Right hindlimb (tissue), 1 donor: Measurements from ENCODE around the gene RNF181.
"Not testable (repeated sequence)": the region's sequence is repeated elsewhere in the genome, so short reads cannot be mapped to it uniquely, and the experiment has no call there.

Experiments
- DNase-seq: peaks from one replicate; pipeline ENCODE4 v3.0.0-alpha.2; 2018

The RNF181 gene

GRCh38 chr2:85597241-85597640 lies 1.7 kb downstream of the RNF181 start:
- DNase-seq = no peak

GRCh38 chr2:85598594-85599340 lies 3.2 kb downstream of the RNF181 start:
- DNase-seq = no peak

GRCh38 chr2:85599468-85600234 lies 4.1 kb downstream of the RNF181 start:
- DNase-seq = no peak

- DNase-seq = no peak
Observed at GRCh38 chr2:85600235-85600575, 4.7 kb downstream of the RNF181 start.

- no peak for DNase-seq
Observed at GRCh38 chr2:85600951-85601770, 5.6 kb downstream of the RNF181 start.

- DNase-seq = no peak
Observed at GRCh38 chr2:85601771-85602475, 6.4 kb downstream of the RNF181 start.

GRCh38 chr2:85602476-85603234 lies 7.1 kb downstream of the RNF181 start, which contains the start of gene TMEM150A:
Gene TMEM150A, minus strand, starts transcription at chr2:85602698. Its CDS starts 750 bp downstream, at chr2:85601948.
- peak; percentile 95 for DNase-seq

- DNase-seq = not testable (repeated sequence)
Observed at GRCh38 chr2:85604133-85604444, 8.5 kb downstream of the RNF181 start.

GRCh38 chr2:85604568-85605339 lies 9.2 kb downstream of the RNF181 start:
- DNase-seq = no peak

- DNase-seq = no peak
Observed at GRCh38 chr2:85605406-85606115, 10.0 kb downstream of the RNF181 start.

GRCh38 chr2:85606116-85606455 lies 10.5 kb downstream of the RNF181 start:
- no peak for DNase-seq

GRCh38 chr2:85607268-85608215 lies 12.0 kb downstream of the RNF181 start:
- no peak for DNase-seq

GRCh38 chr2:85611217-85611704 lies 15.7 kb downstream of the RNF181 start:
- DNase-seq = no peak

GRCh38 chr2:85611705-85612587 lies 16.4 kb downstream of the RNF181 start, which contains the start of gene C2orf68:
Gene C2orf68, minus strand, starts transcription at chr2:85612066. Its CDS starts 82 bp downstream, at chr2:85611984.
- DNase-seq = peak; percentile 96

GRCh38 chr2:85613717-85614515 lies 18.4 kb downstream of the RNF181 start:
- no peak for DNase-seq

- not testable (repeated sequence) for DNase-seq
Observed at GRCh38 chr2:85614757-85615156, 19.2 kb downstream of the RNF181 start.

GRCh38 chr2:85615413-85615728 lies 19.8 kb downstream of the RNF181 start:
- DNase-seq = no peak
